ENCODE results near the gene NPB.
"Not testable (repeated sequence)": the region's sequence is repeated elsewhere in the genome, so short reads cannot be mapped to it uniquely, and the experiment has no call there.

Gene NPB

DNA sequence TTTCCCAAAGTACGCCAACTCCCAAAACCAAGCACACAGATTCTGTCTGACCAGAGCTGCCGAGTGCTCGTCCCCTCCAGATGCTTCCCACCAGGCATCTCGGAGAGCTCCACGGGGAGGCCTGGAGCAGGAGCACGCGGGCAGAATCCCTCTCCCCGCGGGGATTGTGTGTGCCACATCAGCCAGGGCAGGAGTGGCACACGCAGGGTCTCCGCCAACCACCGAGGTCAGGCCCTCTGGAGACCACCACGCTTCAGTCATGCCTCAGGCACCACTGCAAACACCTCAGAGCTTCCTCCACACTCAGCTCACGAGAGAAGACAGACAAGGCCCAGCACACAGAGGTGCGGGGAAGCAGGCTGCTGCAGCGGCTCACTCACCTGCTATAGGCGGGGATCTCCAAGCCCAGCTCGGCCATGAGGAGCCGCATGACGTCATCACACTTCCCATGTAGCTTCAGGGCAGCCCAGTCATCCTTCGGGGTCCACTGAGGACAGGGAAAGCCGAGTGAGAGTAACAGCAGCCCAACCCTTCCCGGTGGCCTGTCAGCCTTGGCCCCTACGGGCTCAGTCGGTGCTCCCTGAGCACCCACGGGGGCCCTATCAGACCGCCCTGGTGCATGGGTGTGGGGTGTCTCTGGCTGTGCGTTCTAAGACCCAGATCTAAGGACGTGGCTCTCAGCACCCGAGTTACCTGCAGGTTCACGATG, 11.5 kb downstream of the NPB start:
- no peak for DNase-seq

DNA sequence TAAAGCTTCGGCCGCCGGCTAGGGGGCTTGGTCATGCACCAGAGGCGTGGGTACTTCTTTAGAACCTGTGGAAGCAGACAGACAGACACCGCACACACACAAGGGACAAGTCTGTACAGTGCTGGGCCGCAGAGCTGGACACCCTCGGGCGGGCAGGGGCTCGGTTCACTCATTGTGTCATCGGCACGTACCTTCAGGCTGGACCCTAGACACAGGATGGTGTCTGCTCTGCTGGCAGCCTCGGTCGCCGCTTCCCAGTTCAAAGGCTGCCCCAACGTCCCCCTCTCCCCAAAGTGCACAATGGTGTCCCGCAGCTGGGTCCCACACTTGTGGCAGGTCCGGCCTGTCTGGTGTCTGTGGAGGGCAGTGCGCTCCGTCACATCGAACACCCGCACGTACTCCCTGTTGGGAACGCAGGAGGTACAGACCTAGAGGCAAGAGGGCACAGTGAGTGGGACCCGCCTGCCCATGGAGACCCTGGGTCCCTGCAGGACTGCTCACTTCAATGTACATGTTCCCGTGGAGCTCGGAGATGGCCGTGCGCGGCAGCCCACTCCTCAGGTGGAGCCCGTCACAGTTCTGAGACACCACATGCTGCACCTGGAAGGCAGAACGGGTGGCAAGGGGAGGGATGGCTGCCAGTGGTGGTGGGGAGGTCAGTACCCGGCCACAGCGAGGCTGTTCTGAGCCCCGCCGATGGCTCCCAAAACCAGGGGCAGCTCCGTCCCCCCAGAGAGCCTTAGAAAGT, 12.2 kb downstream of the NPB start:
- DNase-seq = no peak

DNA sequence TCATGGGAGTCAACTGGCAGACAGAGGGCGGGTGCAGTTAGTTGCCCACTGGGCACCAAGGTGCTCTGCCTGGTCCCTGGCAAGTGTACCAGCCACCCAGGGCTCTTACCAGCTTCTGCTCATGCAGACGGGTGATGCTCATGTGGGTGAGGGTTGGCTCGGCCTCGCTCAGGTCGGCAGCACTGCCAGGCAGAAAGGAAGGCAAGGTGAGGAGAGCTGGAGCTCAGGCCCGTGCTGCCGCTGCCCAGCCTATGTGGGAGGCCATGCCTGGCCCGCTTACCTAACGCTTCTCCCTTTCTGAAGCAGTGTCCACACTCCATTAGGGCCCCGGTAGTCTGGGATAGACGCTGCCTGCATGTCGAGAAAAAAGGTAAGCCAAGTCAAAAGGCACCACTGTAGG, 13.3 kb downstream of the NPB start:
- DNase-seq = no peak

DNA sequence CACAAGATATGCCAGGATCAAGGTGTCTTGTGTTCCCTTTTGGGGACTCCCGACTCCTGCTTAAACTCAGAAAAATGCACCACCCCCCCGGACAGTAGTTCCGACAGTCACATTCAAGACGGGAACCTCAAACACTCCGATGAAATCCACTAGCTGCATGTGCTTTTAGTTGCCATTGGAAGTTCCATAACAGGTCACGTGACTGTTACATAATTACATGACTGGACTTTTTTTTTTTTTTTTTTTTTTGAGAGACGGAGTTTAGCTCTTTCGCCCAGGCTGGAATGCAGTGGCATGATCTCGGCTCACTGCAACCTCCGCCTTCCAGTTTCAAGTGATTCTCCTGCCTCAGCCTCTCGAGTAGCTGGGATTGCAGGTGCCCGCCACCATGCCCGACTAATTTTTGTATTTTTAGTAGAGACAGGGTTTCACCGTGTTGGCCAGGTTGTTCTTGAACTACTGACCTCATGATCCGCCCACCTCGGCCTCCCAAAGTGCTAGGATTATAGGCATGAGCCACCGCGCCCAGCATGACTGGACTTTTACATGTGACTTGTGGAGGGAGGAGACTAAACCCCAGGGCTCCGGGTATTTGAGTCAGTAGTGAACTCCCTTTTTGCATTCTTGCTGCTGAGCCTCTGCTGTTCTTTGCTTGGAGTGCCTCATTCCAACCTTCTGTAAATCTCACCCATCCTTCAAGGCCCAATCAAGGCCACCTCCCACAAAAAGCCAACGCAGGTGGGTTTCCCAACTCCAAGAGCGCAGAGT, 14.4 kb downstream of the NPB start:
- DNase-seq = no peak

DNA sequence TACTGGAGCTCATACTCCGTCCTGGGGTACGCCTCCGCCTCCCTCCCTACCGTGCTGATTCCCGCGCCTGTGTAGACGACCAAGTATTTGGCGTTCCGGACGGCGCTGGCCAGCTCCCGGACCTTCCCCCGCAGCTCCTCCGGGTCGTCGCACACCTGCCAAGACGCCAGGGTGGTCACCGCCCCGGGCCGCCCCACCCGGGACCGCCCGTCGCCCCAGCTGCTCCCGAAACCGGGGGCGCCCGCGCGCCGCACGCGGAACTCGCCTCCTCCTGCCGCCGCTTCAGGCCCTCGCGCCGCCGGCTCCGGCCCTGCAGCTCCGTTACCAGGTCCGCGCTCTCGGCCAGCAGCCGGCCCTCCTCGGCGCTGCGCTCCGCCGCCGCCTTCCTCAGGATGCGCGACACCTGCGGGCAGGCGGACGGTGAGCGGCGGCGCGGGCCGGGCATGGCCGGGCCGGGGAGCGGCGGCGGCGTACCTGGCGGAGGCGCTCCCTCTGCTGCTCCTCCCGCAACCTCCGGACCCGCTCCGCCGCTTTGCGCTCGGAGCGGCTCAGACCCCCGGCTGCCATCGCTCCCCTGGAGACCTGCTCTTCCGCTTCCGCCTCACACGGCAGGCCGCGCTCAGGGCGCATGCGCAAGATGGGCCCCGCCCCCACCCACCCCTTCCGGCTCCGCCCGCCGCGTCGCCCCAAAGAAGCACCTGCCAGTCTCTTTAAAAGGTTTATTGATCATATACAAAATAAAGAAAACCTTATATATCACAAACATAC, 15.7 kb downstream of the NPB start, which contains the start of gene SIRT7:
SIRT7 (minus strand) TSS at position 612 of the 768 bp plus-strand sequence; CDS start at position 567, 45 bp downstream.
- peak; percentile 61 for DNase-seq

DNA sequence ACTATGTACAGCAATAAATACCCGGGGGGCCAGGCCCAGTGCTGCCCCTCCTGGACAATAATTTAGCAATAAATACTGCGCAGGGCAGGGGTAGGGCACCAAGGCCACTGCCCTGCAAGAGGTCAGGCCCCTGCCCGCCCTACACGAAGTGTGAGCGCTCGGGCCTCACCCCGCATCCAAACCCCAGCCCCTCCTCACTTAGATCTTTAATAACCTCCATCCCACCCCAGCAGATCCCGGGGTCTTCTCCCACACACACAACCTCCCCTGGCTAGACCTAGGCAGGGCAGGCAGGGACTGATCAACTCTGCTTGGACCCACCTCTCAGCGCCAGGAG, 16.3 kb downstream of the NPB start:
- DNase-seq = not testable (repeated sequence)

DNA sequence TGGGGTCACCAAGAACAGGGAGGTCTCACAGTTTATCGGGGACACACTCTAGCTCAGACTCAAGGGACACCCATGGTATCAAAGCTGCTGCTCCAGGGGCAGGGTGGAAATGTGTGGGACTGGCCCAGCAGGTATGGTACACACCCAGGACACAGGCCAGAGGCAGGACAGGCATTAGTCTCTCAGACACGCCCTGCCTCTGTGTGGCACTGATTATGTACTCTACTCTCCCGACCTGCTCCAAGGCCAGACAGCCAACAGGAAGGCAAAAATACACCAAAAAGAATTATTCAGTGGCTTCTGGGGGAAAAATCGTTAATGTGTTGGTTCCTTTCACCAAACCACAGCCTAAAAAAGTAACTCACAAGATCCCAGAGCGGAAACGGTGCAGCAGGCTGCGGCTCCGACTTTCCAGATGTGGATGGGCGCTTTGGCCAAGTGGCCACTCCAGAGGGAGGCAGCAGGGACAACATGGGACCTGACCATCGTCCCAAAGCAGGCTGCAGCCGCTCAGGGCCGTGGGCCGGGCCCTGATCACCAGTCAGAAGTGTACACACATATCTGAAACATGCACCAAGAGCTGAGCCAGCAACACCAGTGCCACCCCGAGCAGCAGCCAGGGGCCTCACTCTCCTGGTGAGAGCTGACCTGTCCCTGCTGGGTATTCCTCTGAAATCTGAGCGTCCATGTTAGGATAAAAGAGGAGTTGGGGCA, 17.0 kb downstream of the NPB start:
- no peak for DNase-seq

DNA sequence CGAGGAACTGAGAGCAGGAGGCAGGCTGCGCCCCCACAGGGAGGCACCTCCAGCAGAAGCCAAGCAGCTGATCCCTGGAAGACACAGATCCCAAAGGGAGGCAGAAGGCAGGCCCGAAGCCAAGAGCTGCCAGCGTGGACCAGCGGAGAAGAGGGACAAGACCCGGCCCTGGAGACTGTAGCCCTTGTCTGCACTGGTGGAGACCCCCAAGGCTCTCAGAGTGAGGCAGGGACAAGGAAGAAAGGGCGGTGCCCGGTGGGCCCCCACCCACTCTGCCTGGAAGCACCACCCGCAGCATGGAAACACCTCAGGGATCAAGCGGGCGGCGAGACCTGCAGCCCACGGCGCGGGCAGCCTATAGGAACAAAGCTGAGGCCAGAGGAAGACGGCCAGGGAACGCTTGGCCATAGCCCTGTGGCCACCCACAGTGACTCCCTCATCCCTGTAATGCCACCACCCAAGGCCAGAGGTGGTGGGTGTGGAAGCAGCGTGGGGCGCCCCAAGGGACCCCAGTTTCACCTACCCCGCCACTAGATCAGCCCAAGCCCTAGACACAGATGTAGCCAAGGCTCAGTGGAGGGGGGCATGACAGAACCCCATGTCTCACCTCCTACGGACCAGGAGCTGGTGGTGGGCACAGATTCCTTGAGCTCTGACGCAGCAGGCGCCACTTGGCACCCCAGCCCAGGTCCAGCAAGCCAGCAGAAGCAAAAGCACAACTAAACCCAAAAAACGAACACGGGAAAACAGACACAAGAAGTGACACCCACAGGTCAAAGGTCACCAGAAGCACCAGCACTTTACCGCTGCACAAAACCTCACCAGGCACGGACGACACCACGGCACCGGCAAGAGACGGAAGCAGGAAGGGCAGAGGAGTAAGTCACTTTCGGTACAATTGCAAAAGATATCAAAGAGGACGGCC, 18.8 kb downstream of the NPB start:
- DNase-seq = no peak

DNA sequence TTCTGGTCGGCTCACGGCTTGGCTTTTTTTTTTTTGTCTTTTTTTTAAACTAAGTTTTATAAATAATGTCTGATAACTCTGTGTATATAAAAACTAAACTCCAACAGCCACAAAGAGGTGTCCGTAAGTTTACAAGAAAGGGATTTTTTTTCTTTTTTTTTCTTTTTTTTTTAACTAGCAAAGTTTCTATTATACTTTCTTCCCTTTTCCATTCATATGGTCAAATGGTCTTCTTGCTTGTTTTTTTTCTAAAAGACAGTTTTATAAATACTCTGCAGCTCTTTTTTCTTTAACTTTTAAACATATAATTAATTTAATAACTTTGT, 19.5 kb downstream of the NPB start:
- DNase-seq = no peak

DNA sequence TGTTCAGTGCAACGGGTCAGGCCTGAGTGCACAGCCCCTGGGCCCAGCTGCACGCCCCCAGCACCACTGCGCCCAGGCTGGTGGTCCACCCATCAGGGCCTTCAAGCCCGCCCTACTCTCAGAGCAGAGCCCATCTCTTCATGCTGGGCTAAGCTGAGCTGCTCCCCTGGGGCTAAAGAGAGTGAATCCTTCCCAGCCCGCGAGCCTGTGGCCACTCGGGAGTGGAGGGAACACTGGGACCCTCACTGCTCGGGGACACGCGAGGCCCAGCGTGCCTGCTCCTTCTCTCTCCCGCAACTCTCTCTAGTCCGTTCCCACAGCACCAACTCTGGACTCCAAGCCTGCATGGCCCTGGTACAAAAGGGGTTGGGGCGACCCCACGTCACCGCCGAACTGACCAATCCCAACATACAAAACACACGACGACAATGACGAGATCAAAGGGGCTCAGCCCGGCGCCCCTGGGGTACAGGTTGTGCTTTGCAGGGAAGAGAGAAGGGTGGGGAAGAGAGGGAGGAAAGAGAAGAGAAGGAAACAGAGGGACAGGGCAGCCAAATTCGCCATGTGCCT, 20.0 kb downstream of the NPB start:
- no peak for DNase-seq

DNA sequence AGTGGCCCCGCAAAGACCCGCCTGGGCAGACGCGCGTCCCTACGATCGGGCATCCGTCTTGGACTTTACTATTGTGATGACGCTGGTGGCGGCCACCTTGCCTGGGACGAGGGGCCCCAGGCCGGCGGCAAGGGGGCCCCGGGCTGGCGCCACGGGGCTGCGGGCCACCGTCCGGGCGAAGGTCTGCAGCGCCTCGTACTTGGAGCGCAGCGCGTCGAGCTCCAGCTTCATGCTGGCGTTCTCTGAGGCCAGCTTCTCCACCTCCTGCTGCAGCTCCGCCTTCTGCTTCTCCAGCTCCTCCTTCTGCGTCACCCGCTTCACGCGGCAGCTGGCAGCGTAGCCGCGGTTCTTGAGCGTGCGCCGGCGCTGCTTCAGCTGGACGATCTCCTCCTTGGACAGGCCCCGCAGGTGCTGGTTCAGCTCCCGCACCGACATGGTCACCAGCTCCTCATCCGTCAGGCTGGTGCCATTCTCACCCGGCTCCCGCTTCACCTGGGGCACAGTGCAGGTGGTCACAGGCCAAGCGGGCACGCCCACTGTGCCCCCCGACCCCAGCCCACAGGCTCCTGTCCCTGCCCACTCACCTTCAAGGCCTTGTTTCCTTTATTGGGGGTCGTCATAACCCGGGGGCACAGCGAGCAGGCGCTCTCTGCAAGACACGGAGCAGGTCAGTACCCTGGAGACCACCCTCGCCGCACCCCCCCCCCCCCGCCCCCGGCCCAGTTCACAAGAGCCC, 20.7 kb downstream of the NPB start:
- DNase-seq = no peak

DNA sequence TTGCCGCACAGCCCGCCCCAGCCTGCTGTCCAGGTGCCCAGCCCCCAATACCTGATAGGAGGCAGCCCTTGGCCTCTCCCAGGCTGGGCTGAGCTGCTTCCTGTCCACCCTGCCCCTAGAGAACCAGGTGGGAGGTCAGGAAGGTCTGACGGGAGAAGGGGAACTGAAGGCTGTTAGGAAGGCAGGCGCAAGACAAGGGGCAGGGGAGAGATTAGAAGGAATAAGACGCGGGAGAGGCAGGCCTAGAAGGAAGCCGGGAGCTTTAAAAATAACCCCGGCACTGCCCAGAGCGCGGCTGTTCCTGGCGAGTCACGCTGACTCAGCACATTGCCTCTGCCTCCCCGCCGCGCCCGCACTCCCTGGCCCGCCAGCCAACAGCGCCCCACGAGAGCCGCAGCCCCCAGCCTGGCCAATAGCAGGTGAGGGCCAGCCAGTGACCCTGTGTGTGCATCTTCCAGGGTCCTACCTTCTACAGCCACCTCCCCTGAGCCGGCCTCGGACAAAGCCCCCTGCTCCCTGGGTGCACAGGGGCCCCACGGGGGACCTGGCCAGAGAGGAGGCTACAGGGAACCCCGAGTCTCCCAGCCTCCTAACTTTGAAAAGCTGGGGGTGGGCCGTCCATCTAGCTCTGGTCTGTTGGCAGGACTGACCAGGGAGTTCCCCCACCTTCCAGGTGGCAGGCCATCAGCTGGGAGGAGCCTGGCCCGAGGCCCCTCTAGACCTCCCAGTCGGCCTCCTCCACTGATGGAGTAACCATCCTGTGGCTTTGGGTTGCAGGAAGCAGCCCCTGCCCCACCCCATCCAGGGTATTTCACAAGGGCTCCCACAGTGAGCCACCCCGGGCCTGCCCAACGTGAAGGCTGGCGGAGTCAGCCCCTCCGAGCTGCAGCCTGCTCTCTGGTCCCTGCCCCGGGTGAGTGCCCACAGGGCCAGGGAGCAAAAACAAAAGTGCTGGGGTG, 21.5 kb downstream of the NPB start:
- DNase-seq = no peak

DNA sequence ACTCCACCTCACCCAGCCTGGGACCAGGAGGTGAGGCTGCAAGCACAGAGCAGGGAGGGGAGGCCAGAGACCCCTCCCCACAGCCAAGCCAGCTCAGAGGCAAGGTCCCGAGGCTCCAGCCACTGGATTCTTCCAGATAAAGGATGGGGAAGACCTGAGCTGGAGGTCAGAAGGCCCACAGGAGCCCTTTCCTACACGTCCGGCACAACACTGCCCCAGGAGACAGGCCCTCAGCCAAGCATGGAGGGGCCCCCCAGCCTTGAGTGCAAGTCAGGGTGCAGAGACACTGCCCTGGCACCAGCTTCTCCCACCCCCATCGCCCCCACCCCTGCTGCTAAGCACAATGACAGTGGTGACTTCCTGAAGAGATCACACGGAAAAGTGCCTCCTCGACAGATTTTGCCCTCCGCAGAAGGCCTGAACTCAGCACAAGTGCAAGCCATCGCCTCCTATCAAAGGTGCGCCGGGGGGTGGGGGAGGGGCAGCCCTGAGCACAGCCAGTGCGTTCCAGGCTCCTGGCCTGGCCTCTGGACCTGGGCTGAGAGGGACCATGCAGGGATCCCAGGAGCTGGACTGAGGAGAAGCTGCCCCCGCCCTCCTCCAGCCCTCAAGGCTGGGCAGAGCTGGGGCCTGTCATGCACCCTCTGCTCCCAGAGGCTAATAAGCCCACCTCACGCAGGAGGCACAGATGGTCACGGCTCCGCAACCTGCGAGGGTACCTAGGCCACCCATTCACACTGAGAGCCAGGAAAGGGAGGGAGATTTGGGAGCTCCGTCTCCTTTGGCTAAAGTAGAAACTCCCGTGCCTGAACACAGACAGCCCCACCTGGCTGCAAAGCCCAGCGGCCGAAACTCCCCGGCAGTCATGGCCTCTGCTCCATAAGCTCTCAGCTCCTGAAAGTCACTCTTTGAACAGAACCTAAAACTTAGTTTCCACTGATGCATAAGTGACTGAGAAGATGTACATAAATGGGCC, 22.8 kb downstream of the NPB start:
- no peak for DNase-seq

DNA sequence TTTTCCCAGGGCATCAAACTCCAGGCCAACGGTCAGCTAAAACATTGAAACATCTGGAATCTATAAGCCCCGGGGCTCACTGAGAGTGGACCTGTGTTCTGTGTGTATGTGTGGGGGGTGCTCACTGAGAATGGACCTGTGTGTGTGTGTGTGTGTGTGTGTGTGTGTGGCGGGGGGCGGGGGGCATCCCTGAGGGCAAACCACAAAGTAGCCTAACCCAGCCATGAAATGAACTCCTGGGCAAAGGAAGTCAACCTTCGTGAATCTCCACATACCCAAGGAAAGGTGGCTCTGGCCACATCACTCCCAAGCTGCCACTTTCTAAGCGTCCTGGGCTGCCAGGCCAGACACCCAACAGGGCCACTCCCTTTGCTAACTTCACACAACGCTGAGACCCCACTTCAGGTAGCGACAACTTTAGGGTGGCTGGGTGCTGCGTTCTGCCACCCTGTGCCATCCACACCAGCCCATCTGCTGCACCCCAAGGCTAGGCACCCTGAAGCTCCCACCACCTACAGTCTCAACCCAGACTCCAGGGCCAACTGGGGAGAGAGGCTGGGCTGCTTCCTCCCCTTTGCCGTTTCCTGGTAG, 23.9 kb downstream of the NPB start:
- DNase-seq = no peak

DNA sequence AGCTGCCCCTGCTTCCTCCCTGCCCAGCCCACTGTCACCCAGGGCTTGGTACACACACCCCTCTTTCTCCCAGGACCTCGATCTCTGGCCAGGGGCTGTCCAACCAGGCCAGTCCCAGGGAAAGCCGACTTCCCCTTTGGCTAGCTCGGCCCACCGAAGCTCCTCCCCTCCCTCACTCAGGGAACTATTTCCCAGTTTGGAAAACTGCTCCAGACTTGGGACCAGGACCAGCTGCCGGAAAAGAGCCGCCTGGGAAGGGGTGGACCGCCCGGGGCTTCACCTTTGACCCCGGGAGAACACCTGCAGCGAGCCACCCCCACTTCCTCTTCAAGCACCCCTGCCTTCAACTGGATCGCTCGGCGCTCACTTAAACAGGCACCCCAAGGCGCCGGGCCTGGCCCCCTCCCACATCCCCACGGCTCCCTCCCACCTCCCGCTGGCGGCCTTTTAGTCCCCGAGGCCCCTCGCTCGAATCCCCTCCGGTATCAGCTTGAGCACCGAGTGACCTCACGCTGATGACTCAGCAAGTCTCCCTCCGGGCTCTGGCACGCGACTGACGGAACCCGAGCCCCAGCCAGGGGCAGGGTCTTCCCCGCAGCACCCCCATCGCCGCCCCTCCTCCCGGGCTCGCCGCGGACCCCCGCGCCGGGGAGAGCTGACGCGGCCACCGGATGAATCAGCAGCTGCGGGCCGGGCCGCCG, 24.6 kb downstream of the NPB start:
- DNase-seq = no peak

DNA sequence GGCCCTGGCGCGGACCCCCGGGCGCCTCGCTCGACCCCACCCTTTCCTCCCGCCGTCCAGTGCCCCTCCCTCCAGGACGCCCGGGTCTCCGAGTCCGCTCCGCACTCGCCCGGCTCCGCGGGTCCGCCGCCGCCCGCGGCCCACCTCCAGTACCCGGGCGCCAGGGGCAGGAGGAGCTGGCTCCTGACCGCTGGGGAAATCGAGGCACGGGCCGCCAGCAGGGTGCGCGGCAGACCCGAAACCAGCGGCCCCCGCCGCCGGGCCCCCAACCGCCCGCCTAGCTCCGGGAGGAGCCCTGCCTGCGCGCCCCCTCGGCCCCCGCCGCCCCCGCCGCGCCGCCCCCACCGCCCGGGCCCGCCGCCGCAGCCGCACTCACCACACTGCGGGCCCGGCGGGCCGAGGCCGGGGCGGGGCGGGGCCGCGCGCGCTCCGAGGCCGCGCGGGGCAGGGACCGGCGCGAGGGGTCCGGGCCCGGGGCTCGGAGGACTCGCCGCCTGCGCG, 25.2 kb downstream of the NPB start:
- no peak for DNase-seq
